Measurements from ENCODE around the gene DEGS2. TPM values are rescaled to one million over a fixed set of nuclear protein-coding genes. Genes with fewer than 3 reads are reported as not detected.

DEGS2 gene
- total RNA-seq, 2 donors from 2014 or later, result 7.3 to 10.5 TPM

DNA sequence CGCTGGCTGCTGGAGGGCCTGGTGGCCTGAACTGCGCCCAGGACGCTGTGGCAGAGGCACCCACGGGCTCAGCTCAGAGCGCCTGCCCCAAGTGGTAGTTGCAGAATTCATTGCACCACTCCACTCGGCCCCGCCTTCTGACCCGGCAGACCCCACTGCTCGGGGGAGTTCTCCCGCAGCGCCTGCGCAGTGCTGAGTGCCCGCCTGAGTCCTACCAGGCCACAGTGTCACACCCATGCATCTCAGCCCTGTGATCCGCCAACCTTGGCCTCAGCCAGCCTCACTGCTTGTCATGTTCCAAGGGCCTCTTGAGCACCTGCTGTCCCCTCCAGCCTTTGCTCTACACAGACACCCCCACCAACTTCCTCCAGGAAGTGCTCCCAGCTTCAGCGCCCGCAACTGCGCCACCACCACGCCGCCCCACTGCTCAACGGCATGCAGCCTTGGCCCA is 12.2 kb downstream of the DEGS2 start:
- H3K4me1 ChIP-seq, result peaks cover 30% of the 10 kb centered on the region
- H3K9me3 ChIP-seq, result no peaks in the 10 kb centered on the region
- intact Hi-C loops (cut with DNase I), result no loop called here
- no peaks in the 10 kb centered on the region for H3K36me3 ChIP-seq (replicated peaks in 1 of 2; ENCODE audit: insufficient read depth in 1 of 2, low read depth in 2 of 2)
- TF ChIP-seq POLR2A (IDR thresholded peaks at IDR 0.05), result no peak
- TF ChIP-seq, protein P1, sequence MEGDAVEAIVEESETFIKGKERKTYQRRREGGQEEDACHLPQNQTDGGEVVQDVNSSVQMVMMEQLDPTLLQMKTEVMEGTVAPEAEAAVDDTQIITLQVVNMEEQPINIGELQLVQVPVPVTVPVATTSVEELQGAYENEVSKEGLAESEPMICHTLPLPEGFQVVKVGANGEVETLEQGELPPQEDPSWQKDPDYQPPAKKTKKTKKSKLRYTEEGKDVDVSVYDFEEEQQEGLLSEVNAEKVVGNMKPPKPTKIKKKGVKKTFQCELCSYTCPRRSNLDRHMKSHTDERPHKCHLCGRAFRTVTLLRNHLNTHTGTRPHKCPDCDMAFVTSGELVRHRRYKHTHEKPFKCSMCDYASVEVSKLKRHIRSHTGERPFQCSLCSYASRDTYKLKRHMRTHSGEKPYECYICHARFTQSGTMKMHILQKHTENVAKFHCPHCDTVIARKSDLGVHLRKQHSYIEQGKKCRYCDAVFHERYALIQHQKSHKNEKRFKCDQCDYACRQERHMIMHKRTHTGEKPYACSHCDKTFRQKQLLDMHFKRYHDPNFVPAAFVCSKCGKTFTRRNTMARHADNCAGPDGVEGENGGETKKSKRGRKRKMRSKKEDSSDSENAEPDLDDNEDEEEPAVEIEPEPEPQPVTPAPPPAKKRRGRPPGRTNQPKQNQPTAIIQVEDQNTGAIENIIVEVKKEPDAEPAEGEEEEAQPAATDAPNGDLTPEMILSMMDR (IDR thresholded peaks at IDR 0.05), result no peak
- H3K27me3 ChIP-seq, result no peaks in the 10 kb centered on the region
- no peak for ATAC-seq
- no peak for DNase-seq
- 78 to 81% methylated on average over 16 to 20 of the region's 20 CpGs for WGBS, 2 donors
- no peak overlapping the region for H3K4me3 ChIP-seq
- no peak overlapping the region for H3K27ac ChIP-seq

DNA sequence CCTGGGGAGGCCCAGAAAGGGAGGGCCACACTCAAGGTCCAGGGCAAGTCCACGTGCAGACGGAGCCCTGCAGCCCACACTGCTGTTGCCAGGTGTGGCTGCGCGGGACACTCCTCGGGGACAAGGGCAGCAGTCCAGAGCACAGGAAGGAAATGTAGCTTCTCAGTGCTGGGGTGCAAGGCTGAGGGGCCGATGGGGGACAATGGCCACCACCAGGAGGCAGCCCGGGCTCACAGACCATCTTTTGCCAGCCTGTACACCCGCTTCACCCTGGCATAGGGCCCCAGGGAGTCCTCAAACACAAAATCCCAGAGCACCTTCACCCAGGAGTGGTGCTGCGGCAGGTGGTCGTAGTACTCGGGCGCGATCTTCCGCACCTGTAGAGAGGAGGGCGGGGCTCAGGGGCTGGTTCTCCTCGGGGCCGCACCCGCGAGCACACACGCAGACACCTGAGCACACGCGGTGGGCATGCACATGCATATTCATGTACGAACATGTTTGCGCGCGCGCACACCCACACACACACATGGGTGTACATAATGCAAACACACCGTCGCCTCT is 12.8 kb downstream of the DEGS2 start:
- Histone ChIP-seq H3K4me3 (no peak overlapping the region), H3K4me1 (peaks cover 36% of the 10 kb centered on the region), H3K9me3 (no peaks in the 10 kb centered on the region), H3K27ac (no peak overlapping the region), H3K27me3 (no peaks in the 10 kb centered on the region), H3K36me3 (replicated peaks in 1 of 2; ENCODE audit: insufficient read depth in 1 of 2, low read depth in 2 of 2) (no peaks in the 10 kb centered on the region)
- TF ChIP-seq, protein P1 (IDR thresholded peaks at IDR 0.05), result no peak
- WGBS, 2 donors, result 91 to 96% methylated on average over 9 to 26 of the region's 29 CpGs
- ATAC-seq (no peak), DNase-seq (no peak)
- intact Hi-C loops (cut with DNase I), result no loop called here

DNA sequence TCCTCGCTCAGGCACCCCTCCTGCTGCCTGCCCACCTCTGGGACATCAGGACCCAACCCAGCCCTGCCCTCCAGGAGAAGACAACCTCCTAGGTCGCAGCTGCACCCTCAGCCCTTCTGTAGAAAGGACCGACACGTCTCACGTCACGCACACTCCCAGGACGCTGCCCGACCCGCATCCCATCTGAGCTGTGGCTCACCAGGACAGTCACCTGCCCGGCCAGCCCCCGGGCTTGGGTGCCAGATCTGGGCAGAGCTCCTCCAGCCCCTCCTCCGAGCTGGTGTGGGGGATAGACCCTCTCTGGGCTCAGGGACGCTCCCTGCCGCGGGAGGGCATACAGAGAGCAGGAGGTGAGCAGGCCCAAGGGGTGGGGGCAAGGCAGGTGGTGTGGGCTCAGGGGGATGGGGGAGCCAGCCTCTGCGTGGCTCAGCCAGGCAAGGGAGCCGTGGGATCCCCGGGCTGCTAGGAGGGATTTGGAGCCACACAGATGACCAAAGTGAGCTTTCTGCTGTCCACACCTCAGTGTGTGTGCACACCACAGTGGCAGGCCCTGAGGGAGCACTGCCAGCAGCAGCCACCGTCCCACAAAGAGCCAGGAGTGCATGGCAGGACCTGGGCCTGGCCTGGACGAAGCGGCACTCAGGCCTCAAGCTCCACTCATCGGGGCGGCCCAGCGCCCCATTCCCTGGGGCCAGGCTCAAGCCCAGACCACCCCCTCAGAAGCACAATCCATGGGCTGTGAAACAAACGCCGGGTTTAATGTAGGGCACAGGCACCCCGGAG is 13.6 kb downstream of the DEGS2 start:
- no peak overlapping the region for H3K27ac ChIP-seq
- TF ChIP-seq, protein P1 (IDR thresholded peaks at IDR 0.05), result no peak
- TF ChIP-seq POLR2A (IDR thresholded peaks at IDR 0.05), result no peak
- ATAC-seq (no peak), DNase-seq (no peak)
- no peaks in the 10 kb centered on the region for H3K36me3 ChIP-seq (replicated peaks in 1 of 2; ENCODE audit: insufficient read depth in 1 of 2, low read depth in 2 of 2)
- H3K4me1 ChIP-seq, result peaks cover 34% of the 10 kb centered on the region
- 88 to 91% methylated on average over 14 to 26 of the region's 27 CpGs for WGBS, 2 donors
- H3K27me3 ChIP-seq, result no peaks in the 10 kb centered on the region
- intact Hi-C loops (cut with DNase I), result no loop called here
- H3K4me3 ChIP-seq, result no peak overlapping the region
- no peaks in the 10 kb centered on the region for H3K9me3 ChIP-seq

DNA sequence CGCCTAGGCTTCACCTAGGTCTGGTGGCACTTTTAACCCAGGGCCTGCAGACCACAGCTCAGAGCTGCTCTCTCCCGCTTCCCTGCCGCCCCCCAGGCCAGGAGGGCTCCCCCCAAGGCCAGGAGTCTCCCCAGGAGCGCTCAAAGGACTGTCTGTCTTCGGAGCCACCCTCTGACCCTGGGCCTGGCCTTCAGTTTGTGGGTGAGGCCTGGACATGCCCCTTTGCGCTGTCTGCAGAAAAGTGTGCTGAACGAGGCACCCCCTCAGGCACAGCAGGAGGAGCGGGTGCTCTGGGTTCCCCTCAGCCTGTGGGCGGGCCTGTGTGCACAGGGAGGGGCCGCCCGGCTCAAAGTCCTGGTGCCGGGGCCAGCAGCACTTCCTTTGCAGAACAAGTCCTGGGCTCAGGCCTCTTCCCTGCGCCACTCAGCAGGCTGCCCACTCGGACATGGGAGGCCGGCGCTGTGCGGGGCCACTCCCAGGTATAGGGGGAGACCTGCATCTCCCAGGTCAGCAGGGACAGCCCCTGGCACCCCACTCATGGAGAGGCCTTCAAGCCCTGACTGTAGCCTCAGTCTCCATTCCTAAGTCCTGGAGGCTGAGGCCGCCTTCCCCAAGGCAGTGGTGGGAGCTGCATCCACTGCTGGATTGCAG is 14.3 kb downstream of the DEGS2 start:
- ATAC-seq, result no peak
- Histone ChIP-seq H3K9me3 (no peaks in the 10 kb centered on the region), H3K27me3 (no peaks in the 10 kb centered on the region), H3K27ac (no peak overlapping the region), H3K4me1 (peaks cover 28% of the 10 kb centered on the region), H3K36me3 (replicated peaks in 1 of 2; ENCODE audit: insufficient read depth in 1 of 2, low read depth in 2 of 2) (no peaks in the 10 kb centered on the region), H3K4me3 (no peak overlapping the region)
- TF ChIP-seq, protein P1 (IDR thresholded peaks at IDR 0.05), result no peak
- no peak for TF ChIP-seq POLR2A (IDR thresholded peaks at IDR 0.05)
- DNase-seq, result no peak
- WGBS, 2 donors, result 69 to 87% methylated on average over 3 to 17 of the region's 18 CpGs
- intact Hi-C loops (cut with DNase I), result no loop called here

Measured in body of pancreas (tissue), 4 donors.